Left lung (tissue), 10 donors: ENCODE measurements around the gene EPB41L2. TPM values are rescaled to one million over a fixed set of nuclear protein-coding genes. Genes with fewer than 3 reads are reported as not detected.

Experiments
- ATAC-seq: fragments of 200-7000 bp; cut with Tn5 transposase; one replicate; pipeline ENCODE4 v1.9.1; 2020; ENCODE audit warnings: moderate library complexity
- DNase-seq, 4 donors: peaks; one replicate each; pipeline ENCODE4 v3.0.0-alpha.2; 2013 to 2020
- H3K27ac ChIP-seq, 2 donors: fragments of 200-600 bp; sonication (generic) in 1 of 2; one replicate each; pipeline versions ENCODE4 v1.5.0 to v1.8.0; 2020 to 2021
- H3K27me3 ChIP-seq, 2 donors: fragments of 200-600 bp; sonication (generic) in 1 of 2; one replicate each; pipeline versions ENCODE4 v1.5.0 to v1.8.0; 2020 to 2021
- H3K36me3 ChIP-seq, 2 donors: fragments of 200-600 bp; sonication (generic) in 1 of 2; one replicate each; pipeline versions ENCODE4 v1.5.0 to v1.8.0; 2020 to 2021
- H3K4me1 ChIP-seq, 2 donors: fragments of 200-600 bp; one replicate each; pipeline ENCODE4 v1.8.0; 2021
- H3K4me3 ChIP-seq, 2 donors: fragments of 200-600 bp; sonication (generic) in 1 of 2; one replicate each; pipeline versions ENCODE4 v1.5.0 to v1.8.0; 2020 to 2021; ENCODE audit warnings: mild to moderate bottlenecking in 1 of 2
- H3K9me3 ChIP-seq, 2 donors: fragments of 200-600 bp; sonication (generic) in 1 of 2; one replicate each; pipeline versions ENCODE4 v1.5.0 to v1.8.0; 2020 to 2021
- CTCF ChIP-seq, 2 donors: fragments of 200-600 bp; sonication (generic) in 1 of 2; IDR thresholded peaks; one replicate each; pipeline versions ENCODE4 v1.5.0 to v1.8.0; 2021; ENCODE audit warnings: antibody characterized with exemption in 2 of 2
- intact Hi-C, 2 donors: fragments of 100-400 bp; cut with DNase I; formaldehyde crosslinking; loops; one replicate each; pipeline versions ENCODE4 v1.11.2 to v1.14.2; 2022
- polyA plus RNA-seq, 6 donors: library from polyadenylated mRNA; unstranded; fragments of 120-200 nt; gene quantifications; one replicate each; pipeline ENCODE4 v1.2.1, GENCODE V29; 2013; ENCODE audit not compliant: insufficient read length in 6 of 6
- total RNA-seq, 2 donors: library from RNA; stranded (reverse); fragmentation: NEBNext Ultra II Directional; extraction: Animal tissue kit (Norgen Biotek cat#: 25700); gene quantifications; one replicate each; pipeline ENCODE4 v1.2.1, GENCODE V29; 2021
- donor health status: DM: no; HTN: yes; CAD: no.
- donor health status: DM: no; HTN: no; CAD: no.

EPB41L2 gene
- total and polyA plus RNA-seq, 8 donors, result 91.3 to 277 (median 248) TPM

- intact Hi-C loops, result loop anchor here in 1 of 2 donors (10.0 kb wide), 1 partner anchor 522 kb away; no protein-coding TSS in a partner anchor
- no peaks in the 10 kb centered on the region for H3K36me3 ChIP-seq
Observed at GRCh38 chr6:130846501-130846900, 216.5 kb downstream of the EPB41L2 start.

GRCh38 chr6:130843575-130844320 is 219.3 kb downstream of the EPB41L2 start:
- Histone ChIP-seq H3K36me3 (no peaks in the 10 kb centered on the region), H3K4me1 (no peaks in the 10 kb centered on the region), H3K4me3 (no peak overlapping the region), H3K27me3 (no peaks in the 10 kb centered on the region), H3K9me3 (no peaks in the 10 kb centered on the region), H3K27ac (no peak overlapping the region)
- peak; percentile 75 for ATAC-seq
- DNase-seq, result peak in 1 of 4 donors; percentile 32
- intact Hi-C loops, result loop anchor here in 1 of 2 donors (10.0 kb wide), 1 partner anchor 519 kb away; no protein-coding TSS in a partner anchor
- TF ChIP-seq CTCF (IDR thresholded peaks at IDR 0.05), result no peak

More at GRCh38 chr6:130846501-130846900, 216.5 kb downstream of the EPB41L2 start:
- ATAC-seq (no peak), DNase-seq (no peak)
- Histone ChIP-seq H3K4me1 (no peaks in the 10 kb centered on the region), H3K27me3 (no peaks in the 10 kb centered on the region), H3K4me3 (no peak overlapping the region), H3K27ac (no peak overlapping the region), H3K9me3 (no peaks in the 10 kb centered on the region)
- no peak for TF ChIP-seq CTCF (IDR thresholded peaks at IDR 0.05)

- Histone ChIP-seq H3K4me3 (no peak overlapping the region), H3K27me3 (no peaks in the 10 kb centered on the region), H3K4me1 (no peaks in the 10 kb centered on the region), H3K9me3 (no peaks in the 10 kb centered on the region), H3K36me3 (no peaks in the 10 kb centered on the region), H3K27ac (no peak overlapping the region)
- no peak for DNase-seq
- no peak for TF ChIP-seq CTCF (IDR thresholded peaks at IDR 0.05)
- ATAC-seq, result no peak
- intact Hi-C loops, result loop anchor here in 1 of 2 donors (10.0 kb wide), 1 partner anchor 516 kb away; no protein-coding TSS in a partner anchor
Observed at GRCh38 chr6:130841128-130841728, 221.8 kb downstream of the EPB41L2 start.

- Histone ChIP-seq H3K4me3 (no peak overlapping the region), H3K9me3 (no peaks in the 10 kb centered on the region), H3K4me1 (no peaks in the 10 kb centered on the region), H3K36me3 (no peaks in the 10 kb centered on the region), H3K27me3 (no peaks in the 10 kb centered on the region), H3K27ac (no peak overlapping the region)
- no peak for ATAC-seq
- intact Hi-C loops, result loop anchor here in 1 of 2 donors (10.0 kb wide), 1 partner anchor 515 kb away; no protein-coding TSS in a partner anchor
- DNase-seq, result no peak
- no peak for TF ChIP-seq CTCF (IDR thresholded peaks at IDR 0.05)
Observed at GRCh38 chr6:130840050-130840449, 223.0 kb downstream of the EPB41L2 start.

GRCh38 chr6:130839379-130839778 is 223.7 kb downstream of the EPB41L2 start:
- ATAC-seq (no peak), DNase-seq (no peak)
- TF ChIP-seq CTCF (IDR thresholded peaks at IDR 0.05), result no peak
- intact Hi-C loops, result no loop called here
- Histone ChIP-seq H3K27ac (no peak overlapping the region), H3K36me3 (no peaks in the 10 kb centered on the region), H3K27me3 (no peaks in the 10 kb centered on the region), H3K9me3 (no peaks in the 10 kb centered on the region), H3K4me1 (no peaks in the 10 kb centered on the region), H3K4me3 (no peak overlapping the region)
